Cardiac muscle cell (in vitro differentiated cells and primary cell): ENCODE measurements around the gene SLC2A2. TPM values are rescaled to one million over a fixed set of nuclear protein-coding genes. Genes with fewer than 3 reads are reported as not detected.
A peak's percentile ranks its signal among the peaks of the same experiment; 100 is the strongest.

ENCODE experiments used
- DNase-seq, 2 donors: peaks; one replicate each; pipeline versions ENCODE4 v3.0.0 to v3.0.0-alpha.2; 2010 to 2017; ENCODE audit warnings: low read depth in 1 of 2, low spot score in 1 of 2
- H3K27ac ChIP-seq: fragments of 200-600 bp; sonication (generic); 2 replicates; pipeline ENCODE4 v1.5.1; 2016
- H3K27me3 ChIP-seq: fragments of 200-600 bp; sonication (generic); 2 replicates; pipeline ENCODE4 v1.6.0; 2016; ENCODE audit warnings: control low read depth
- H3K36me3 ChIP-seq: fragments of 200-600 bp; sonication (generic); 2 replicates; pipeline ENCODE4 v1.5.1; 2016; ENCODE audit warnings: control low read depth
- H3K4me1 ChIP-seq: fragments of 200-600 bp; sonication (generic); 2 replicates; pipeline ENCODE4 v1.8.1; 2017; ENCODE audit warnings: low read depth, mild to moderate bottlenecking, mixed run types
- H3K4me3 ChIP-seq: fragments of 200-600 bp; sonication (generic); 2 replicates; pipeline ENCODE4 v1.5.1; 2016; ENCODE audit warnings: mild to moderate bottlenecking
- H3K9me3 ChIP-seq: fragments of 200-600 bp; sonication (generic); 2 replicates; pipeline ENCODE4 v1.5.1; 2017; ENCODE audit warnings: low read depth, mild to moderate bottlenecking, control low read depth
- polyA plus RNA-seq: library from polyadenylated mRNA; unstranded; fragments of >200 nt; fragmentation: Nextera tagmentation; extraction: Ambion mirVana; gene quantifications from 2 replicates; pipeline ENCODE4 v1.2.1, GENCODE V29; 2016
- total RNA-seq: library from RNA; depleted of rRNA; stranded (reverse); fragments of >200 nt; gene quantifications from 2 replicates; pipeline ENCODE4 v1.2.3, GENCODE V29; 2016
- TF ChIP-seq, protein P1 (sequence below): IDR thresholded peaks from 2 replicates; pipeline ENCODE4 v1.5.1; 2012; ENCODE audit warnings: low read depth, mild to moderate bottlenecking, low read length

Gene SLC2A2
- total and polyA plus RNA-seq, 2 experiments from 2014 or later, result not detected

DNA sequence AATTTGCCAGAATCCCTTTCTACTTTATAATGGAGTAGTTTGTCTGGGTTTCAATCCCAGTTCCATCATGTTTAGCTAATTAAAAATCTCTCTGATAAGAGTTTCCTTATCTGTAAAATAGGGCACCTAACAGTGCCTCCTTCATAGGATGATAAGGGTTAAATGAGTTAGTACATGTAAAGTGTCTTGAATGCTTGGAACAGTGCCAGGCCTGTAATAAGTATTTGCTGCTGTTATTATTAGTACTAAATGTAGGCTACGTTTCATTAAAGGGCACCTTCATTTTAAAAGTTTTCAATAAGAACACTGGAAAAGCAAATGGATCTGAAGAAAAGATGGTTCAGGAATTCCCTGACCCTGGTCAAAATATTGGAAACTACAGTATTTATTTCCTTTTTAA lies 11.8 kb upstream of the SLC2A2 start:
- Histone ChIP-seq H3K4me3 (no peak overlapping the region), H3K27ac (no peak overlapping the region), H3K36me3 (no peaks in the 10 kb centered on the region), H3K27me3 (no peaks in the 10 kb centered on the region), H3K4me1 (peaks cover 12% of the 10 kb centered on the region), H3K9me3 (no peaks in the 10 kb centered on the region)
- peak; percentile 39 to 42 for DNase-seq
- TF ChIP-seq, protein P1, sequence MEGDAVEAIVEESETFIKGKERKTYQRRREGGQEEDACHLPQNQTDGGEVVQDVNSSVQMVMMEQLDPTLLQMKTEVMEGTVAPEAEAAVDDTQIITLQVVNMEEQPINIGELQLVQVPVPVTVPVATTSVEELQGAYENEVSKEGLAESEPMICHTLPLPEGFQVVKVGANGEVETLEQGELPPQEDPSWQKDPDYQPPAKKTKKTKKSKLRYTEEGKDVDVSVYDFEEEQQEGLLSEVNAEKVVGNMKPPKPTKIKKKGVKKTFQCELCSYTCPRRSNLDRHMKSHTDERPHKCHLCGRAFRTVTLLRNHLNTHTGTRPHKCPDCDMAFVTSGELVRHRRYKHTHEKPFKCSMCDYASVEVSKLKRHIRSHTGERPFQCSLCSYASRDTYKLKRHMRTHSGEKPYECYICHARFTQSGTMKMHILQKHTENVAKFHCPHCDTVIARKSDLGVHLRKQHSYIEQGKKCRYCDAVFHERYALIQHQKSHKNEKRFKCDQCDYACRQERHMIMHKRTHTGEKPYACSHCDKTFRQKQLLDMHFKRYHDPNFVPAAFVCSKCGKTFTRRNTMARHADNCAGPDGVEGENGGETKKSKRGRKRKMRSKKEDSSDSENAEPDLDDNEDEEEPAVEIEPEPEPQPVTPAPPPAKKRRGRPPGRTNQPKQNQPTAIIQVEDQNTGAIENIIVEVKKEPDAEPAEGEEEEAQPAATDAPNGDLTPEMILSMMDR, result no peak

DNA sequence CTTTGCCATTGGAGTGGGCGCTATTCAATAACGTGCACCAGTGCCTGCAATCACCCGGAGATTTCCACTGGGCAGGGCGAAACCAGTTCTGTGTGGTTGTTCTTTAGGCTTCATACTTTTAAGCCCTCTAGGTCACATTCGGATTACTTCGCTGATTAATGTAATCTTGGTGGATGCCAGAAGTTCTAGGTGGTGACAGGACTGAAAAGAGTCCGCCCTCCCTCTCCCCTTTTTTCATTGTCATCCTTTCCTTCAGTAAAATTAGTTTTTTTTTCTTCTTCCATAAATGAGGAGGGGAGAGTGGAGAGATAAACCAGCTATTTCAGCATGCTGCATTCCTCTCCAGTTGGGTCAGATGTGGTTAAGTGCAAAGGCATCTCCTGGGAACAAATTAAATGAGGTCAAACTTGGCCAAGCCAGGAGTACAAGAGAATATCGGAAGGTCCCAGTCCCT lies 2.3 kb upstream of the SLC2A2 start:
- DNase-seq, result peak in 1 of 2 donors; percentile 94
- H3K27me3 ChIP-seq, result no peaks in the 10 kb centered on the region
- TF ChIP-seq, protein P1, result no peak
- H3K4me3 ChIP-seq, result peak overlapping the region; percentile 0
- H3K36me3 ChIP-seq, result no peaks in the 10 kb centered on the region
- H3K9me3 ChIP-seq, result no peaks in the 10 kb centered on the region
- peaks cover 5% of the 10 kb centered on the region for H3K4me1 ChIP-seq
- no peak overlapping the region for H3K27ac ChIP-seq

DNA sequence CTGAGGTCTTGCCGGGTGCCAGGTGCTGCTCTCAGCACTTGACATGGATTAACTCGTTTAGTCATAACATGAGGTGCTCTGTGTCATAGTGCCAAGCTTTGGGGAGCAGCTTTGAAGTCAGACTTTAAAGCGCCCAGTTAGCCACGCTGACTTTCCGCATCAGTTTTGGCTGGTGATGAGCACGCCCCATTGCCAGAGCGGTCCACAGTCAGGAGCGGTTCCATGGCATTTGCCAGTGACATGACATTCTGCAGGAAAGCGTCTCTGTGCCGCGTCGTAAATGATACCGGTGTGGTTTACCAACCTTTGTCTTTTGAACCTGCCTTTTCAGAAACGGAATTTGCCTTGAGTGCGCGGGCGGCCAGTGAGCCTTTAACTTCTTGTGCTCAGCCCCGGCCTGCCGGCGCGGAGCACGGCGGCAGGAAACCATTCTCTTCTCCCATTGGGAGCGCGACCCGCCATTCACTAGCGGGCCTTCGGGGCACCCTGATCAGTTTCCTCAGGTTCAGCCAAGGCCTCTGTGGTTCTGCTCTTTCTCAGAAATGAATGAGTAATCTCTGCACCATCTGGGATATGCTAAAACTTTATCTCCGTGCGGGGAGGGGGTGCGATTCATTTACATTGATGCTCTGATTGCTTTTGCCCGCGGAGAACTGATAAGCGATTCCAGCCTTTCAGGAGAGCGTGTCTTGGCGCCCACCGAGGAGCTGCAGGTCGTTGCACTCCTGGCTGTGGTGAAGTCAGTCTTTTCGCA lies 1.7 kb upstream of the SLC2A2 start:
- peak; percentile 65 to 92 for DNase-seq
- peaks cover 5% of the 10 kb centered on the region for H3K4me1 ChIP-seq
- no peak overlapping the region for H3K27ac ChIP-seq
- H3K27me3 ChIP-seq, result no peaks in the 10 kb centered on the region
- H3K36me3 ChIP-seq, result no peaks in the 10 kb centered on the region
- peak overlapping the region; percentile 0 for H3K4me3 ChIP-seq
- TF ChIP-seq, protein P1, result no peak
- no peaks in the 10 kb centered on the region for H3K9me3 ChIP-seq

DNA sequence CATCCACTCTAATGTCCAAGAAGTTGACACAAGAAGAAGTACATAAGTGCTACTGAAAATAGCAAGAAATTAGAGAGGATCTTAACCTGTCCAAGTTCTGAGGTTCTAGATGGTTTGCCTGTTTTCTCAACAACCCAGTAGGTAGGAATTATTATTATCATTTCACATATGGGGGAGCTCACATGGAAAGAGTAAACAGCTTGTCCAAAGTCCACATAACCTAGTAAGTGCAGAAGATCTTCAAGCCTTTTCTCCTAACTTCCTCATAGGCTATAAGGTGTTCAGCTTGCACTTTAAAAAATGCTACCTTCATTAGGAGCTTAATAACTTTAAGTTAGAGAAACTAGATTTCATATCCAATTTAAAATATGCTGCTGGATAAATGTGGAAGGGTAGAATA lies 3.0 kb downstream of the SLC2A2 start:
- Histone ChIP-seq H3K4me1 (peaks cover 5% of the 10 kb centered on the region), H3K27me3 (no peaks in the 10 kb centered on the region), H3K36me3 (no peaks in the 10 kb centered on the region), H3K4me3 (no peak overlapping the region), H3K27ac (no peak overlapping the region), H3K9me3 (no peaks in the 10 kb centered on the region)
- no peak for DNase-seq
- TF ChIP-seq, protein P1, result no peak

DNA sequence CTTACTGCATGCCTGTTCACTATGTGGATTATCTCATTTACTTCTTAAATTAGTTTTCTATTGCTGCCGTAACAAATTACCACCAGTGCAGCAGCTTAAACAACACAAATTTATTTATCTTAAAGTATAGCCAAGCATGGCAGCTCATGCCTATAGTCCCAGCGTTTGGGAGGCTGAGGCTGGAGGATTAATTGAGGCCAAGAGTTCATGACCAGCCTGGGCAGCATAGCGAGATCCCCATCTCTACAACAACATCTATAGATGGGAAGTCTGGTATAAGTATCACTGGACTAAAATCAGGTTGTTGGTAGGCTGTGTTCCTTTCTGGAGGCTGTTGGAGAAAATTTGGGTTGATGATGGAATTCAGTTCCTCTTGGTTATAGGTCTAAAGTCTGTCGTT lies 5.1 kb downstream of the SLC2A2 start:
- H3K36me3 ChIP-seq, result no peaks in the 10 kb centered on the region
- no peaks in the 10 kb centered on the region for H3K9me3 ChIP-seq
- peaks cover 5% of the 10 kb centered on the region for H3K4me1 ChIP-seq
- no peaks in the 10 kb centered on the region for H3K27me3 ChIP-seq
- no peak for DNase-seq
- TF ChIP-seq, protein P1, result no peak
- H3K4me3 ChIP-seq, result no peak overlapping the region
- no peak overlapping the region for H3K27ac ChIP-seq
